Measurements from ENCODE around the gene TRIAP1.
A peak's percentile ranks its signal among the peaks of the same experiment; 100 is the strongest.

The TRIAP1 gene

GRCh38 chr12:120474616-120474960, 28.4 kb upstream of the TRIAP1 start:
- peak; percentile 73 for DNase-seq (ENCODE audit: low read depth)
- TF ChIP-seq CTCF (conservative IDR thresholded peaks at IDR 0.05; ENCODE audit: low read length) = no peak
- H3K4me3 ChIP-seq (ENCODE audit: low read length) = no peak overlapping the region

GRCh38 chr12:120473807-120474615, 27.8 kb upstream of the TRIAP1 start:
- no peak overlapping the region for H3K4me3 ChIP-seq (ENCODE audit: low read length)
- no peak for DNase-seq (ENCODE audit: low read depth)
- TF ChIP-seq CTCF (conservative IDR thresholded peaks at IDR 0.05; ENCODE audit: low read length) = no peak

- TF ChIP-seq CTCF (conservative IDR thresholded peaks at IDR 0.05; ENCODE audit: low read length) = no peak
- H3K4me3 ChIP-seq (ENCODE audit: low read length) = no peak overlapping the region
- DNase-seq (ENCODE audit: low read depth) = peak; percentile 13
Observed at GRCh38 chr12:120472521-120472920, 26.3 kb upstream of the TRIAP1 start.

- peak overlapping the region; percentile 91 for H3K4me3 ChIP-seq (ENCODE audit: low read length)
- no peak for TF ChIP-seq CTCF (conservative IDR thresholded peaks at IDR 0.05; ENCODE audit: low read length)
- DNase-seq (ENCODE audit: low read depth) = peak; percentile 16
Observed at GRCh38 chr12:120470150-120470784, 24.1 kb upstream of the TRIAP1 start.

- DNase-seq (ENCODE audit: low read depth) = peak; percentile 97
- peak within 1 kb of the TSS; percentile 91 for H3K4me3 ChIP-seq (ENCODE audit: low read length)
- peak; percentile 77 for TF ChIP-seq CTCF (conservative IDR thresholded peaks at IDR 0.05; ENCODE audit: low read length)
Observed at GRCh38 chr12:120469450-120470149, 23.4 kb upstream of the TRIAP1 start, which contains the start of gene SRSF9. Gene SRSF9 (minus strand): TSS chr12:120469748. CDS start chr12:120469609, 139 bp downstream.

GRCh38 chr12:120468821-120469449, 22.8 kb upstream of the TRIAP1 start:
- peak; percentile 13 for DNase-seq (ENCODE audit: low read depth)
- peak overlapping the region; percentile 91 for H3K4me3 ChIP-seq (ENCODE audit: low read length)
- no peak for TF ChIP-seq CTCF (conservative IDR thresholded peaks at IDR 0.05; ENCODE audit: low read length)
